HG03097 (cell line): ENCODE measurements around the gene EFHC2.

ENCODE experiments used
- ATAC-seq: cut with Tn5 transposase; IDR thresholded peaks from one replicate; pipeline ENCODE4 v1.9.1; 2021; ENCODE audit not compliant: unreplicated experiment, low FRiP score

Gene EFHC2

DNA sequence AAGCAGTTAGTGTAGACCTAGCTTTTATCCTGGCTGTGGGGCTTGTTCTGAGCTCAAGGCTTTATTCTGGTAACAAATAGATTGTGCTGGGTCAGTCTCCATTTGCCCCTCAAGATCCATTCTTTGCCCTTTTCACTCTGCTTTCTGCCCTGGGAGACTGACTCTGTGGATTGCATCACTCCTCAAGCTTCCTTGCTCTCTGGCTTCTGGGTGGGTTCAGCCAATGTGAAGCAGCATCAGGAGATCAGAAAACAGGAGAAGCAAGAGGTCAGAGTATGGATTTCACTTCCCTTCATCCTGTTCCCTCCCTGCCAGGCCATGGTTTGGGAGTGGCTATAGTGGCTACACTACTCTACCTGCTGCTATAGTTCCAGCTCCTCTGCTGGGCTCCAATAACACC lies 186.2 kb downstream of the EFHC2 start:
- no peak for ATAC-seq

DNA sequence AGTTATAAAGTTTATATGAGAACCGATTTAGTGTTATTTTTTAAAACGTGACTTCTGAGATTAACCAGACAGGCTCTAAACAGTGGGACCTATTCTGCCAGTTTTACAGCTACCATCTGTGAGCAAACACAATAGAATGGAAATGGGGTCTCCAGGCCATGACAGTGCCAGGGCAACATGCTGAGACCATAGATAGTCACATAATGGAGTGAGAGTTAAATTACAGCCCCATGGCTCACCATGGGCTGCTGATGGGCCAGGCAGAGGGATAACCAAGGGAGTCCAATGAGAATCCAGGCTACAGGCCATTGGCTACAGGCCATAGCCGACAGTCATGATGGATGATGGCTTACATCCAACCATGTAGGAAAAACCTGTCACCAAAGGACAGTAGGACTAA lies 186.7 kb downstream of the EFHC2 start:
- no peak for ATAC-seq

- ATAC-seq: no peak
Observed at GRCh38 chrX:44155126-44155525, 188.3 kb downstream of the EFHC2 start.

- no peak for ATAC-seq
Observed at GRCh38 chrX:44152852-44153251, 190.6 kb downstream of the EFHC2 start.

DNA sequence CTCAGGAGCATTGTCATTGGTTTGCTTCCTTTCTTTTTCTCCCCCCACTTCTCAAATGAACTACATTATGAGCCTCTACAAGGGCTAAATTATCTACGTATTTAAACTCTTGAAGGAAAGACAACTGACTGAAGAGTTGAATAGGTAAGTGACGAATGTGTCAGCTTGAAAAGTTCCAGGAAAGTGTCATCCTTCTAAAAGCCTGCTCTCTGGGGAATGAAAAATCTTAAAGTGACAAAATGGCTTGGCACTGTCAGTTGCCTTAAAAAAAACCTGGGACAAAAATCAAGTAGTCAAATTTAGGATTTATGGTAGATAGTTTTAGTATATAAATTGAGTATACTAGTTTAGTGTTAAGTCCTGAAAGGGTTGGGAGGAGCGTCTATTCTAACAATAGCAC lies 196.3 kb downstream of the EFHC2 start:
- ATAC-seq: no peak

DNA sequence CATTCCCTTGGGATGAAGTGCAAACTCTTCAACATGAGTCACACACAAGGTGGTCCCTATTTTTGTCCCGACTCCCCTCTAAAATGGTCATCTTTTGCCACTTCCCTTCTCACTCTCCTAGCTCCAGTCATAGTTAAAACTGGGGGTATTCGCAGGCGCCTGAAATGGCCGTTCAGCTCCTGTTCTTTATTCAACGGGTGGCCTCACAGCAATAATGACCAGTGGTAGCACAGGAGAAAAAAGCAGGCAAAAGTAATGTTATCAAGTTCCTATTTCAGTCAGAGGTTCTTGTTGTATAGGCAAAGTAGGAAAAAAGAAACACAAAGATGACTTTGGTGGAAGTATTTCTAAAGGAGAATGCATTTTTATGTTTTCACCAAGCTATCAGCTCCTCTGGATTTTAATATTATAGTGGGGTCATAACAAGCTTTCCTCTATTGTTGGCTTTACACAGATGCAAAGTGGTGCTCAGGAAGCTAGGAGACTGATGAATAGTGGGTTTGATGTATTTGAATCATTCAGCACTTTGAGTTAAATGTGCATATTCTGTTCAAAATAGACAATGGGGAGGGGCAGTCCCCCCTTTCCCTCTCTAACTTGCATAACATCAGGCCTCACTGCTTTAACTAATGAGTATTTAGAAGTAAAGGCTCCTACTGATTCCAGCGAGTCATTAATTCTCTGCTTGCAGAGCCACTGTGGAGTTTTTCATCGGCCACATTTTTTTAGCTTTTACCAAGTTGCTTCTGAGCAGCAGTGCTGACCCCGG lies 199.1 kb downstream of the EFHC2 start:
- ATAC-seq: no peak

- no peak for ATAC-seq
Observed at GRCh38 chrX:44143061-44143602, 200.3 kb downstream of the EFHC2 start.

DNA sequence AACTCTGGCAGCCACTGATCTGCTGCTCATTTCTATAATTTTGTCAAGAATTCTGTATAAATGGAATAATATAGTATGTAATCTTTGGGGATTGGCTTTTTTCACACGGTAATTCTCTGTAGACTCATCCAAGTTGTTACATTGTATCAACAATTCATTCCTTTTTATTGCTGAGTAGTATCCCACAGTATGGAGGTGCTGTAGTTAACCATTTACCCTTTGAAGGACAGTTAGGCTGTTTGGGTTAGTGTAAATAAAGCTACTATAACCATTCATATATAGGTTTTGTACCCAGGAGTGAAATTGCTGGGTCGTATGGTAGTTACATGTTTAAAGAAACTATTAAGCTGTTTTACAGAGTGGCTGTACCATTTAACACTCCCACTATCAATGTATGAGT lies 213.3 kb downstream of the EFHC2 start:
- no peak for ATAC-seq

DNA sequence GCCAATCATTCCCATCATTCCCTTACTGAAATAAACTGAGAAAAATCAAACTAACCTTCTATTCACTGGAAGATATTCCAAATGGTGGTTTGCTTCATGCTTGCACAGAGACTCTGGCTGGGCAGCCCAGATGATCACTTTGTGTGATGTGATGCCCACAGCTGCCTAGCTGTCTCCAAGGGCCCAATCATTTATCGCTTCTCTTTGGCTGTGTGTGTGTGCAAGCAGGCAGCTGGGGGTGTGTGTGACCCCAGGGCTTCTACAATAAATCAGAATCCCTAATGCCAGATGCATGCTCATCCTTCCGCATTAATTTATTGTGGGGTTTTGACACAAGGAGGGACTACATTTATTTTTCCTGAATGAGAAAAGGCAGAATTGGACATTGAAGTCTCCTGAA lies 230.1 kb downstream of the EFHC2 start:
- ATAC-seq: no peak

- ATAC-seq: no peak
Observed at GRCh38 chrX:44106864-44107263, 236.6 kb downstream of the EFHC2 start.

DNA sequence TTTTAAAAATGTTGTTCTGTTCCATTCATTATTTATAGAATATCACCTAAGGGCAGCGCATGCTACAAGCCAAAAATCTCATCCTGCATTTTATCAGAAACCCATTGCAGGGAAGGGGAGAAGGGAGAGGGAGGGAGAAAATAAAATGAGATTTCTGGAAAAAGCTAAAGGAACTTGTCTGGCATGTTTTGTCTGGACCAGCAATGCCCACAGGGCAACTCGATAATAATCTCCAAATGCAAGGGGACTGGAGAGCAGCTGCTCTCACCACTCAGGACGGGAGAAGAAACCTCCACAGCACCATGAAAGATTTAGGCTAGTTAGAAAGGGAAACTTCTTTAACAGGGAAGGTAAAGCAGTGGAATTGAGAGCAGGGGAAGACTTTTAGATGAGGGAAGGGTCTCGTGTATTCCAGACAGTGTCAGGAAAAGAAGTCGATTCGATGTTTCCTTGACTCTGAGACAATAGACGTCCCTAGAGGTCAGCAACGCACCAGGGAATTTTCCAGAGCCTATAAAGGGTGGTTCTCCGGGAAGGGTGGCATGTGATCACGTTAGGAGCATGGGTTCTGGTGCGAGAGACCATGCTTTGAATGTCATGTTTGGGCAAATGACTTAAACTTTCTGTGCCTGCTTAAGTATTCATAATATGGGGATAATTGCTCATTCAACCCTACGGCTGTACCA lies 238.1 kb downstream of the EFHC2 start:
- no peak for ATAC-seq

GRCh38 chrX:44104699-44105098 lies 238.8 kb downstream of the EFHC2 start:
- ATAC-seq: no peak

DNA sequence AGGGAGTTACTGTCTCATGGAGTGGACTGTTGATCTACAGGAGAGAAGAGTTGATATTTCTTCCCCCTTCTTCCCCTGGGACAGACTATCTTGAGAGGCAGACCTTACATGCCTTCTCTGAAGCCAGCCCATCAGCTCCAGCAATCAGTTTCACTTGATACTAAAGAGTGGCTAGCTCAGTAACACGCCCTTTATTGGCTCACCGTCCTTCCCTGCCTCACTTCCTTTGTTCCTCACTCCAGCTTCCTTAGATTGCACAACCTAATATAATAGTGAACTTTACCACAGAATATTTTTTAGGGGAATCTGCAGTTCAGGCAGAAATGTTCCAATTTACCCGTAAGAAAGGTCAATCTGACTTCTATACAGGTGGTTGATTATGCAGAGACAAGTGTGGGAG lies 242.2 kb downstream of the EFHC2 start:
- ATAC-seq: no peak

DNA sequence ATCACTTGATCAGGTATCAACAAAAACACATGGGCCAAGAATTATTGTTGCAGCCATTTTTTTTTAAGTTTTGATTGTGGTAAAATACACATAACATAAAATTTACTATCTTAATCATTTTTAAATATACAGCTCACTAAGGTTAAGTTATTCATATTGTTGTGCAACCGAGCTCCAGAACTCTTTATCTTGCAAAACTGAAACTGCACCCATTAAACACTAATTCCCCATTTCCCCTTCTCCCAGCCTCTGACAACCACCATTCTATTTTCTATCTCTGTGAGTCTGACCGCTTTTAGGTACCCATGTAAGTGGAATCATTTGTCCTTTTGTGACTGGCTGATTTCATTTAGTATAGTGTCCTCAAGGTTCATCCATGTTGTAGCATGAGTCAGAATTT lies 244.1 kb downstream of the EFHC2 start:
- no peak for ATAC-seq
